GM21529 (cell line): ENCODE results near the gene GCN1.

Experiments used
- ATAC-seq: cut with Tn5 transposase; IDR thresholded peaks from one replicate; pipeline ENCODE4 v1.9.1; 2021; ENCODE audit not compliant: unreplicated experiment

The GCN1 gene

GRCh38 chr12:120095736-120096135 is 98.8 kb downstream of the GCN1 start:
- no peak for ATAC-seq

- ATAC-seq = no peak
These were observed 99.2 kb downstream of the GCN1 start for GRCh38 chr12:120095331-120095730.

DNA sequence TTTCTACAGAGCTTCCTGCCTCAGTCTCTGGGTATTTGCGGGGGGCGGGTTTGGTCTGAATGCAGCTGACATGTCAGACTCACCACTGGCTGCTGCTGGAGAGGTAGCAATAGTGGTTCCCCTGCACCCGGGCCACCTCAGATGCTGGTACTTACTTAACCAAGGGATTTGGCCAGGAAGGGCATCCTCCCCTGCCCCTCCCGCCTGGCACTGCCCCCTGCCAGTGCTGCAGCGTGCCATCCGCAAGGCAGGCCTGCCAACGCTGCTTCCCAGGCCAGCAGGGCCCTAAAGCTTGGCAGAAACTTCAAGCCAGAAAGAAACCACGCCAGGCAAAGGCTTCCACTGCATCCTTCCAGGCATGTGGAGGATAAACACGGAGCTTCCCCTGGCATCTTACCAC is 100.0 kb downstream of the GCN1 start:
- ATAC-seq = no peak

- no peak for ATAC-seq
These were observed 100.7 kb downstream of the GCN1 start for GRCh38 chr12:120093592-120094355.

- no peak for ATAC-seq
These were observed 101.3 kb downstream of the GCN1 start for GRCh38 chr12:120093336-120093591.

GRCh38 chr12:120092551-120093335 is 101.8 kb downstream of the GCN1 start:
- ATAC-seq = no peak

DNA sequence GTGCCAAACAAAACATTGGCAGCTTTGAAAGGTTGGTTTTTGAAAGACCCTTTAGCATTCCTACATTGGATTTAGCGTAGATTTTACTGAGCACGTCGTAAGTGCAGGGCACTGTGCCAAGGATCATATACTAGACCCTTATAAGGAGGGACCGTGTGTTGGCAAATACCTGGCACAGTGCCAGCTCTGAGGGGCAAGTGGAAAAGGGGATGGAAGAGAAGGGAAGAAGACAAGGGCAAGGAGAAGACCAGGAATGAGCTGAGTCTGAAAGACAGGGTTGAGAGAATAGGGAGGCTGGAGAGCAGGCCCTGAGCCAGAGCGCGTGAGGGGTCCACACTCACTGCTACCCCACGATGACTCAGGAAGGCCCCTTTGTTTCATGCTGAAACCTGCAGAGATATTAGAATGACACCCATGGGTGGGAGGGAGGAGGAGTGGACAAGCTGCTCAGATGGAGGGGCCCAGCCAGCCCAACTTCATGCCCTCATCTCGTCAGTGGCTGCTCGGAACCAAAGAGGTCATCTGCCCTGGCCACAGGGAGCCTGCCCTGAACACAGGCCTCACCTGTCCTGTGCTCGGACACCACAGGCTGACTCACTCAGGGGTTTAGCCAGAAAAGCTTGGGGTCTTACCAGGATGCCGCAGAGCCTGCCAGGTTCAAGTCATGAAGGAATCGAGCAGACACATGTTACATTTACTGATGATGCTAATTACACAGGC is 103.0 kb downstream of the GCN1 start:
- ATAC-seq = no peak

- no peak for ATAC-seq
These were observed 103.8 kb downstream of the GCN1 start for GRCh38 chr12:120090626-120091295.

DNA sequence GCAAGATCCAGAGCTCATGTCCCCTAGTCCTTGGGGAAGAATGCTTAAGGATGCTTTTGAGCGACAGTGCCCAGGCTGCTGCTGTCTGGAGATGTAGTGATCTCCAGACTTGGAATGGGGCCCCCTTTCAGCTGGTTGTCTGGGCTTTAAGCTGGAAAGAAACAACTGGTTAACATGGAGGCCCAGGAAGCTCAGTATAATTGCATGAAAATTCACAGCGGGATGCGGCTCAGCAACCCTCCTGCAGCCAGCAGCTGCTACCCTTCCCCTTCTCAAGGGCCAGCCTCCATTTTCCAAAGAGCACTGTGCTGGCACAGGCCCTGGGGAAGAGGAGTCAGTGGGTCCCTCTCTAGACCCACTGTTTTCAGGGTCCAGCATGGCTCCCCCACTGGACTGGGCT is 104.3 kb downstream of the GCN1 start:
- ATAC-seq = no peak

DNA sequence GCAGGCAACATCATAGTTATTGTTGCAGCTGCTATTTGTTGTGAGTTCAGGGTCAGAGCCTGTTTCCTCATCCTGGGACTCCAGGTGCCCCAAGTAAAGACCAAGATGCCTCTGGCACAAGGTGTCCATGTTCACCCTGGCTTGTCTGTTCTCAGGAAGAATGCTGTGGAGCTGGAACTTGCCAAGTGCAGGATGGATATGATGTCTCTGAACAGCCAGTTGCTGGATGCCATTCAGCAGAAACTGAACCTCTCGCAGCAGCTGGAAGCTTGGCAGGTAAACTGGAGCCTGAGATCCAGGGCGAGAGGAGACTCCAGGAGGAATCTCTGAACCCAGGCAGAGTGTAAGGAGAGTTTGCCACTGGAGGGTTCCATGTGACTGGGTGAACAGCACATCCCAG is 104.7 kb downstream of the GCN1 start:
- ATAC-seq = no peak

DNA sequence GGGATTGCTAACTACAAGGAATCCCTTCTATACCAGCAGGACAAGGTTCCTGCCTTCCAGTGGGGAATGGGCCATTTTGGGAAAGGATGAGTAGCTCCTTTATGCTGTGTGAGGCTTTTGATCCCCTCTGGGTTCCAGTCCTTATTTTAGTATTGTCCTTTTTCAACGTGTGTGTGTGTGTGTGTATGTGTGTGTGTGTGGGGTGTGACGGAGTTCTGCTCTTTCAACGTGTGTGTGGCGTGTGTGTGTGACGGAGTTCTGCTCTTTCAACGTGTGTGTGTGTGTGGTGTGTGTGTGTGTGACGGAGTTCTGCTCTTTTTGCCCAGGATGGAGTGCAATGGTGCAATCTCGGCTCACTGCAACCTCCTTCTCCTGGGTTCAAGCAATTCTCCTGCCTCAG is 105.4 kb downstream of the GCN1 start:
- no peak for ATAC-seq

DNA sequence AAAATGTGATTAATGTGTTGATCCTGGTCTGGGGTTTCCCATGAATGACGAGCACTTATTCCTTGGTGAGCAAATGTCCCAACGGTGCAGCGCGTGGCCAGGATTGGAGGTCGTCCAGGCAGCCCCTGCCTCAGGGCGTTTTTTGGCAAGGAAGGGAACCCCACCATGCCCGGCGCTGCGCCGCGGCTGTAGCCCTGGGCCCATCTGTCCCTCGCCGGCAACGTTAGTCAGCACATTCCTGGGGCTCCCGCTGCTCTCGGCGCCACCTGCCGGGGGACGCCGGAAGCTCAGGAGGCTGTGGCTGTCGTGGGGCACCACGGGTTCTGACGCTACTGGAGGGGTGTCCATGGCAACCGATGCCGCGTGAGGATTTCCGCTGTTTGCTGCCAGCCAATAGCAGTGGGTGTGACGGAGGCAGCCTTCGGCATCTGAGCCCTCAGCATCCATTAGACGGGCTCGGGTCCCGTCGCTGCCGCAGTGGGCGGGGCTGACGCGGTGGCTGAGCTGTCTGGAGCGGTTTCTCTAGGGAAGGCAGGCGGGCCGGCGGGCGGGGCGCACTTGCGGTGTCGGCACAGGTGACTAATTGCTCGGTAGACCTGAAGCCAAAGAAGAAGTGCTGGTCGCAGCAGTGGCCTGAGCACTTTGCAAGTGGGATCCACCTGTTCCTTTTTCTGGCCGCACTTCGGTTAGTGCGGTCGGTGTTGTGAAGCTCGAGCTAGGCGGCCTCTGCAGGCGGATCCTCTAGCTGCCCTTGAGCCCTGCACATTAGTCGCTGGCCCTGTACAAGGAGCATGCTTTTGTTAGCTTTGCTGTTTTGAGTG is 107.5 kb downstream of the GCN1 start:
- peak; percentile 97 for ATAC-seq

GRCh38 chr12:120085920-120086645 is 108.4 kb downstream of the GCN1 start:
- ATAC-seq = no peak

- no peak for ATAC-seq
These were observed 112.9 kb downstream of the GCN1 start for GRCh38 chr12:120081641-120082040.

GRCh38 chr12:120079411-120080400 is 114.8 kb downstream of the GCN1 start:
- ATAC-seq = no peak

DNA sequence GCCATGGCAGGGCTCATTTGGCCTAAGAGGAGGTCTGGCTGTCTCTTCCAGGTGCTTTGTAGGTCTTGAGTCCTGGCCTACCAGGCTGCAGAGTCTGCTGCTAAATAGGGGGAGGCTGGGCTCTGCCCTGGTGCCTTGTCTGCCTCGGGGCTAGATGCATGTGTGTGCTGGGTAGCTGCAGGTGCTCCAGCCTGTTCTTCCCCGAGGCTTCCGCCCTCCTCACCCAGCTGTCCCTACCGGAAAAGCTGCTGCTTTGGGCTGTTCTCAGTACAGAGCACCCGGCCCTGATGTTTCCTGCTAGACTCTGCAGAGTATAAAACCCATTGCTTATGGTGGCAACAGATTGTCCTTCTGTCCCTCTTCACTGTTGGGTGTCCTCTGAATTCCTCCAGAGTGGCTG is 115.6 kb downstream of the GCN1 start:
- no peak for ATAC-seq

- ATAC-seq = no peak
These were observed 117.3 kb downstream of the GCN1 start for GRCh38 chr12:120077260-120077659.
